Stomach smooth muscle (tissue), 2 donors: ENCODE measurements around the gene FKBP2.

Experiments used
- H3K27ac ChIP-seq: one replicate; pipeline ENCODE4 v1.7.0; 2013; ENCODE audit warnings: mild to moderate bottlenecking, low read length, inconsistent platforms
- H3K27me3 ChIP-seq, 2 donors: one replicate each; pipeline ENCODE4 v1.7.0; 2013; ENCODE audit warnings: low read length in 2 of 2; ENCODE audit not compliant: insufficient read depth in 2 of 2, control insufficient read depth in 1 of 2
- H3K36me3 ChIP-seq, 2 donors: one replicate each; pipeline ENCODE4 v1.7.0; 2013; ENCODE audit warnings: low read length in 2 of 2; ENCODE audit not compliant: control insufficient read depth in 2 of 2, insufficient read depth in 2 of 2
- H3K4me1 ChIP-seq: one replicate; pipeline ENCODE4 v1.7.0; 2013; ENCODE audit warnings: low read length; ENCODE audit not compliant: control insufficient read depth, insufficient read depth
- H3K4me3 ChIP-seq, 2 donors: one replicate each; pipeline ENCODE4 v1.7.0; 2013; ENCODE audit warnings: low read length in 2 of 2
- H3K9ac ChIP-seq, 2 donors: one replicate each; pipeline ENCODE4 v1.7.0; 2013; ENCODE audit warnings: low read length in 2 of 2, mild to moderate bottlenecking in 1 of 2
- H3K9me3 ChIP-seq, 2 donors: one replicate each; pipeline ENCODE4 v1.7.0; 2013; ENCODE audit warnings: low read length in 2 of 2; ENCODE audit not compliant: control insufficient read depth in 2 of 2
- donor health status: healthy.
- donor health status: Pancreatic carcinoma.

The FKBP2 gene

DNA sequence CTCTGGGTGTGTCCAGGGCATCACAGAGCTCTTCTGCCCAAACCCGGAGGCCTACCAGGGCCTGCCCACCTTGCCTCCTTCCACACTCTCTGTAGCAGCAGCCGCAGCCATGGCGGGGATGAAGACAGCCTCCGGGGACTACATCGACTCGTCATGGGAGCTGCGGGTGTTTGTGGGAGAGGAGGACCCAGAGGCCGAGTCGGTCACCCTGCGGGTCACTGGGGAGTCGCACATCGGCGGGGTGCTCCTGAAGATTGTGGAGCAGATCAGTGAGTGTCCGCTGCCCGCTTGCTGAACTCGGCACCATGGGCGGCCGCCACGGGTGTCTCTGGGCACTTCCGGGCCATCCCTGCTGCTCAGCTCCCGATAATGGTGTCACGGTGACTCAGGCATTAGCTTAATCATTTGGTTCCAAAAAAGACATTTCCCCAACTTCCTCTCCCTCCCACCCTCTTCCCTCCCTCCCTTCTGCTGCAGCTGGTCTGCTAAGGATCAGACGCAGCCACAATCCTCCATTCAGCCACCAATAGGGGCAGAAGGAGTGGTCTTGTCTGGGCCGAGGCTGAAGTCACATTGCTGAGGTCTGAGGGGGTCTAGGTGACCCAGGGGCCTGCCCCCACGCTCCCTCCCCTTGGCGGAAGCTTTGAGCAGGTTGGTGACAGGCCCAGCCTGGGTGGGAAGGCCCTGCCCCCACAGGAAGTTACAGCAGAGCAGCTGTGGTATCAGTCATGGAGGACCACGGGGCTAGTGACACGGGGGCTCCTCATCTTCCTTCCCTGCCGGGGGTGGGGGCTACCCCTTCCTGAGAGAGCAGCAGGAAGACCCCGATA, 33.4 kb upstream of the FKBP2 start:
- Histone ChIP-seq H3K27ac (peak overlapping the region; percentile 64), H3K27me3 (no peaks in the 10 kb centered on the region), H3K36me3 (peaks cover 17 to 27% of the 10 kb centered on the region in 2 donors), H3K4me1 (peaks cover 24% of the 10 kb centered on the region), H3K9me3 (no peaks in the 10 kb centered on the region), H3K9ac (peak overlapping the region; percentile 51 to 62), H3K4me3 (peak overlapping the region; percentile 19 to 54)

DNA sequence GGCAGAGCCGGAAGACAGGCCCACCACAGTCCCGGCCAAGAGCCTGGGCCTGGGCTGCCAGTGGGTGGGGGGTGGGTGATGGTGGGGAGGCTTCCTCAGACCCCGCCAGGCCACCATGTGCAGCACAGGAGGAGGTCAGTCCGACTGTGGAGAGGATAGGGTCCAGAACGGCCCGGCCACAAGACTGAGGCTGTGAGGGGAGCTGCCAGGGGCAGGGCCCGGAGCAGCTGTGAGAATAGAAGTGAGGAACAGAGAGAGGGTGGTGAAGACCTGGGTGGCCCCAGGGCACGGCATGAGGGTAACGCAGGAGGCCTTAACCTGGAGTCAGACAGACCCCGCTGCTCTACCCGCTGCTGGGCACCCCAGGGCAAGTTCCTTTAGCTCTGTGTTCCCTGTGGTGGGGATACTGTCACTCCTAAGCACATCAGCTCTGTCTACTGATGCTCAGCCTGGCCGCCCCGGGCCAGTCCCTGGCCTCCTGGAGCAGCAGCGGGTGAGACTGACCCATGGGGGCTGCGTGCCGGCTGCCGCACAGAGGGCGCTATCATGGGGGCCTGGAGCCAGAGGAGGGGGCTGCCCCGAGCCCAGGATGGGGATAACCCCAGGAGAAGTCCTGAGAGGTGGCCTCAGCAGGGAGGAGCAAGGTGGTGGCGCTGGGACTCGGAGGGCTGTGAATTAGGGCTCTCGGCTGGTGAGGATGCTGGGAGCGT, 32.7 kb upstream of the FKBP2 start:
- H3K9ac ChIP-seq = peak overlapping the region; percentile 29 to 62
- H3K9me3 ChIP-seq = no peaks in the 10 kb centered on the region
- peaks cover 24% of the 10 kb centered on the region for H3K4me1 ChIP-seq
- H3K27ac ChIP-seq = peak overlapping the region; percentile 53
- H3K4me3 ChIP-seq = peak overlapping the region; percentile 19 to 54
- no peaks in the 10 kb centered on the region for H3K27me3 ChIP-seq
- peaks cover 11 to 20% of the 10 kb centered on the region in 2 donors for H3K36me3 ChIP-seq

DNA sequence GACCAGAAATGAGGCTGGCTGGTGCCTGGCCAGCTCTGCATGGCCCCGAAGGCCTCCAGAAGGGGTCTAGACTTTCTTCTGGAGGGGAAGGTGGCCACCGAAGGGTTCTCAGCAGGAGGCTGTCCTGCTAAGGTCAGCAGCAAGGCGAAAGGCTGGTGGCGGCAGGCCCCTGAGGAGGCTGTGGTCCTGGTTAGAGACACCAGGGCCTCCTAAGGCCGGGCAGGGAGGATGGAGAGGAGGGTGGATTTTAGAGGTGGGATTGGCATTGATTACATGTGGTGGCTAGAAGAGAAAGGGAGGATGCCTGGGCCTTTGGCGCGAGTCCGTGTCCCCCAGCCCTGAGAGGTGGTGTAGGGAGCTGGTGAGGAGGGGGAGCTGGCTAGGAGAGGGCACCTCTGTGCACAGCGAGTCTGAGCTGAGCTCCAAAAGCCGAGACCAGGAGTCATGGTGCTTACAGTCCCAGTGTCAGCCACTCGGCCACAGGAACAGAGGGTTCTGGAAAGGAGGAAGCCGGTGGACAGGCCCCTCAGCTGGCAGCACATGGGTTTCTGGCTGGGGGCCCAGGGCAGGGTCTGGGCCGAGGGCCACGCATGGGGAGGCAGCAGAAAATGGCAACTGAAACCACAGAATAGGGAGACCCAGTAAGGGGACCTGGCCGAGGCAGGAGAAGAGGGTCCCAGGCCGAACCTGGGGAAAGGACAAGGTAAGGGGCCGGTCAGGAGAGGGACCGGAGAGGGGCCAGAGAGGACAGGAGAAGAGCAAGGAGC, 31.9 kb upstream of the FKBP2 start:
- H3K4me1 ChIP-seq = peaks cover 24% of the 10 kb centered on the region
- peaks cover 3 to 12% of the 10 kb centered on the region in 2 donors for H3K36me3 ChIP-seq
- no peaks in the 10 kb centered on the region for H3K27me3 ChIP-seq
- H3K9ac ChIP-seq = peak overlapping the region in 1 of 2 donors; percentile 62
- no peaks in the 10 kb centered on the region for H3K9me3 ChIP-seq
- H3K27ac ChIP-seq = peak overlapping the region; percentile 53
- no peak overlapping the region for H3K4me3 ChIP-seq

DNA sequence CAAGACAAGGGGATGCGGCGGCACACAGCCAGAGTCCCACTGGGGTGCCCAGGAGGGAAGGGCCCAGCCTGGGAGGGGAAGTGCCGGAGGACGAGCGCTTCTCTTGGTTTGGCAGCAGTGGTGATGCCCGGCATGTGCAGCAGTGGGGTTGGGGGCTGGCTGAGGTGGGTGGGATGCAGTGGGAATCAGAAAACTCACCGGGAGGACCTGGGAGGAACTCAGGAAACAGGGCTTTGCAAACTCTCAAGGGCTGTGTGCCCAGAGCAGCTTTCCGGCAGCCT, 31.4 kb upstream of the FKBP2 start:
- peaks cover 19% of the 10 kb centered on the region for H3K4me1 ChIP-seq
- H3K36me3 ChIP-seq = peaks cover 3 to 9% of the 10 kb centered on the region in 2 donors
- no peak overlapping the region for H3K9ac ChIP-seq
- no peaks in the 10 kb centered on the region for H3K9me3 ChIP-seq
- no peak overlapping the region for H3K4me3 ChIP-seq
- H3K27me3 ChIP-seq = no peaks in the 10 kb centered on the region
- no peak overlapping the region for H3K27ac ChIP-seq

DNA sequence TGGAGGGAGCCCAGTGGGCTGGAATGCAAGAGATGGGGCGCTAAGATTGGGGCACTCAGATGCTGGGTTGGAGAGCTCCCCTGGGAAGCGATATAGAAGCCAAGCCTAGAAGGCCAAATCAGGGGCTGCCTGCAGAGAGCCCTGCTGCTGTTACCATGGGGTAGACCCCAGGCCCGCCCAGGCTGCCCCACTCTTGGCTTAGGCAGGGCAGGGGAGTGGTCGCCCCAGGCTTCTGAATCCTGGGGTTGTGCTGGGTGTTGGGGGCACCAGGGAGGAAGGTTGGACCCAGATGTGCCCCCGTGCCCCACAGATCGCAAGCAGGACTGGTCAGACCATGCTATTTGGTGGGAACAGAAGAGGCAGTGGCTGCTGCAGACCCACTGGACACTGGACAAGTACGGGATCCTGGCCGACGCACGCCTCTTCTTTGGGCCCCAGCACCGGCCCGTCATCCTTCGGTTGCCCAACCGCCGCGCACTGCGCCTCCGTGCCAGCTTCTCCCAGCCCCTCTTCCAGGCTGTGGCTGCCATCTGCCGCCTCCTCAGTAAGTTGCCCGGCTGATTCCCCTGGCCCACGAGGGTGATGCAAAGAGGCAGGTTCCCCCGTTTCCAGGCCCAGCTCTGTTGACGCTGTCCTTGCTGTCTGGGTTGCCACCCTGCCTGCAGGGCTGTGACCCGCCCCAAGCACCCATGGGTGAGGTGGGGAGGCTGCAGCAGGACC, 30.4 kb upstream of the FKBP2 start:
- Histone ChIP-seq H3K4me1 (peaks cover 14% of the 10 kb centered on the region), H3K4me3 (no peak overlapping the region), H3K36me3 (peaks cover 0 to 9% of the 10 kb centered on the region in 2 donors), H3K27ac (no peak overlapping the region), H3K9me3 (no peaks in the 10 kb centered on the region), H3K27me3 (no peaks in the 10 kb centered on the region), H3K9ac (no peak overlapping the region)

- H3K9ac ChIP-seq = no peak overlapping the region
- no peak overlapping the region for H3K4me3 ChIP-seq
- no peak overlapping the region for H3K27ac ChIP-seq
- no peaks in the 10 kb centered on the region for H3K9me3 ChIP-seq
- H3K36me3 ChIP-seq = peaks cover 0 to 7% of the 10 kb centered on the region in 2 donors
- peaks cover 14% of the 10 kb centered on the region for H3K4me1 ChIP-seq
- no peaks in the 10 kb centered on the region for H3K27me3 ChIP-seq
Measured at GRCh38 chr11:64211181-64211872, 29.6 kb upstream of the FKBP2 start.

DNA sequence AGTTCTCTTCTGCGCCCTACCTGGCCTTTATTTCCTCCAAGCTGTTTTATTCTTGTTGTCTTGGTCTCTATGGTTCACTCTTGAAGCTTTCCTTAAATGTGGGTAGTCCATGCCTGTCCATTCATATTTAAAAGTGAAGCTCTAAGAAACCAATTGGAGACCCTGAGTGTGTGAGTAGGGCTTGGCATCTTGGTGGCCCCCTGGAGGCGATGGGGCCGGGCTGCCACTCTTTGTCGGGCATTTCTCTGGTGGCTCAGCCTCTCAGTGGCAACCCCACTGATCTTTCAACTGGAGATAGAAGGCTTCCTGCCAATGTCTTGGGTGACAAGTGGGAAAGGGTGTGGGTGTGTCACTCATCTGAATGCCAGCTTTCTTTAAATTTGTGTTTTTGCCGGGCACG, 24.0 kb upstream of the FKBP2 start:
- no peak overlapping the region for H3K4me3 ChIP-seq
- no peaks in the 10 kb centered on the region for H3K4me1 ChIP-seq
- no peaks in the 10 kb centered on the region for H3K9me3 ChIP-seq
- peaks cover 0 to under 1% of the 10 kb centered on the region in 2 donors for H3K36me3 ChIP-seq
- no peak overlapping the region for H3K9ac ChIP-seq
- no peak overlapping the region for H3K27ac ChIP-seq
- H3K27me3 ChIP-seq = no peaks in the 10 kb centered on the region

DNA sequence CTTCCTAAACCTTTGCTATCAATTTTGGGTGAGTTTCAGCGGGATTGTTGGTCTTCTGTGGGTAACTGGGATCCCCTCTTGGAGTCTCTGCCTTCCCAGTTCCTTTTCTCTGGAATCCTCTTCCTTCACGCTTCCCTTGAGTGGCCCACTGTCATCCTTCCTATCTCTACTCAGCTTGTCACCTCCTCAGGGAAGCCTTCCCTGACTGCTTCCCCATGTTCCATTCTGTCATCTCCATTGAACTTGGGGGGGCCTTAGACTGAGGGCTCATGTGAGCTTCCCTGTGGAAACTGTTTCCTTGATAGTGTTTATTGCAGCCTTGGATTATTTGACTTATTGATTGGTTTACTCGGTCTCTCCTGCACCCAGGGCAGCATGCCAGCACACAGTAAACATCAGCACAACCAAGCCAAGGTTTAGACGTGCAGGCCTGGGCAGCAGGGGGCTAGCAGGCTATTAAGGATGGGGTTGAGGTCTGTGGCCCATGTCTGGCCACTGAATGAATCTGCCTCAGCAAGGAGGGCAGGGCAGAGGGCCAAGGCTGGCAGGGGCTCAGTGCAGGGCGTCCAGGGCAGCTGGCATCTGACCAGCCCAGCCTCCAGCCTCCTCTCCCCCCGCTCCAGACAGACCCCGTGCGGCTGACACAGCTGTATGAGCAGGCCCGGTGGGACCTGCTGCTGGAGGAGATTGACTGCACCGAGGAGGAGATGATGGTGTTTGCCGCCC, 22.1 kb upstream of the FKBP2 start:
- Histone ChIP-seq H3K9me3 (no peaks in the 10 kb centered on the region), H3K27me3 (no peaks in the 10 kb centered on the region), H3K27ac (no peak overlapping the region), H3K4me3 (no peak overlapping the region), H3K9ac (no peak overlapping the region), H3K4me1 (no peaks in the 10 kb centered on the region), H3K36me3 (peaks cover 0 to 6% of the 10 kb centered on the region in 2 donors)

- no peak overlapping the region for H3K4me3 ChIP-seq
- H3K27me3 ChIP-seq = no peaks in the 10 kb centered on the region
- H3K27ac ChIP-seq = no peak overlapping the region
- no peaks in the 10 kb centered on the region for H3K4me1 ChIP-seq
- H3K36me3 ChIP-seq = peaks cover 0 to 9% of the 10 kb centered on the region in 2 donors
- no peaks in the 10 kb centered on the region for H3K9me3 ChIP-seq
- H3K9ac ChIP-seq = no peak overlapping the region
Measured at GRCh38 chr11:64219354-64219684, 21.6 kb upstream of the FKBP2 start.
